Activated CD4-positive, alpha-beta T cell treated with anti-CD3 and anti-CD28 coated beads for 1 hour (primary cell): ENCODE measurements around the gene MRGPRF.

ENCODE experiments used
- DNase-seq: peaks from one replicate; pipeline ENCODE4 v3.0.0-alpha.2; 2020

Gene MRGPRF

GRCh38 chr11:69018924-69019323 is 5.9 kb upstream of the MRGPRF start:
- no peak for DNase-seq

GRCh38 chr11:69017951-69018350 is 4.9 kb upstream of the MRGPRF start:
- no peak for DNase-seq

- DNase-seq = no peak
Measured at GRCh38 chr11:69014898-69015549, 2.0 kb upstream of the MRGPRF start.

- DNase-seq = no peak
Measured at GRCh38 chr11:69014084-69014851, 1.2 kb upstream of the MRGPRF start.

GRCh38 chr11:69012092-69013008 is 696 bp downstream of the MRGPRF start:
- no peak for DNase-seq

- no peak for DNase-seq
Measured at GRCh38 chr11:69011624-69012091, 1.4 kb downstream of the MRGPRF start.

- DNase-seq = no peak
Measured at GRCh38 chr11:69010964-69011623, 2.0 kb downstream of the MRGPRF start.

- DNase-seq = no peak
Measured at GRCh38 chr11:69010361-69010891, 2.6 kb downstream of the MRGPRF start.

GRCh38 chr11:69009441-69010211 is 3.4 kb downstream of the MRGPRF start:
- DNase-seq = no peak

GRCh38 chr11:69008737-69009440 is 4.2 kb downstream of the MRGPRF start:
- DNase-seq = no peak

GRCh38 chr11:69007975-69008381 is 5.1 kb downstream of the MRGPRF start:
- DNase-seq = no peak

- DNase-seq = no peak
Measured at GRCh38 chr11:69006816-69007215, 6.2 kb downstream of the MRGPRF start.

- DNase-seq = no peak
Measured at GRCh38 chr11:69005631-69006368, 7.2 kb downstream of the MRGPRF start.

GRCh38 chr11:69005183-69005630 is 7.8 kb downstream of the MRGPRF start:
- DNase-seq = no peak

- DNase-seq = no peak
Measured at GRCh38 chr11:69004411-69005182, 8.4 kb downstream of the MRGPRF start.

GRCh38 chr11:69003866-69004367 is 9.1 kb downstream of the MRGPRF start:
- DNase-seq = no peak

GRCh38 chr11:69003301-69003865 is 9.7 kb downstream of the MRGPRF start:
- no peak for DNase-seq

GRCh38 chr11:69002570-69003231 is 10.3 kb downstream of the MRGPRF start:
- DNase-seq = no peak
